CD4-positive, alpha-beta T cell treated with Interleukin-10 for 1 hour (primary cell): ENCODE data around the gene GSDME.

ENCODE experiments used
- DNase-seq: peaks from one replicate; pipeline ENCODE4 v3.0.0-alpha.2; 2020

GSDME gene

DNA sequence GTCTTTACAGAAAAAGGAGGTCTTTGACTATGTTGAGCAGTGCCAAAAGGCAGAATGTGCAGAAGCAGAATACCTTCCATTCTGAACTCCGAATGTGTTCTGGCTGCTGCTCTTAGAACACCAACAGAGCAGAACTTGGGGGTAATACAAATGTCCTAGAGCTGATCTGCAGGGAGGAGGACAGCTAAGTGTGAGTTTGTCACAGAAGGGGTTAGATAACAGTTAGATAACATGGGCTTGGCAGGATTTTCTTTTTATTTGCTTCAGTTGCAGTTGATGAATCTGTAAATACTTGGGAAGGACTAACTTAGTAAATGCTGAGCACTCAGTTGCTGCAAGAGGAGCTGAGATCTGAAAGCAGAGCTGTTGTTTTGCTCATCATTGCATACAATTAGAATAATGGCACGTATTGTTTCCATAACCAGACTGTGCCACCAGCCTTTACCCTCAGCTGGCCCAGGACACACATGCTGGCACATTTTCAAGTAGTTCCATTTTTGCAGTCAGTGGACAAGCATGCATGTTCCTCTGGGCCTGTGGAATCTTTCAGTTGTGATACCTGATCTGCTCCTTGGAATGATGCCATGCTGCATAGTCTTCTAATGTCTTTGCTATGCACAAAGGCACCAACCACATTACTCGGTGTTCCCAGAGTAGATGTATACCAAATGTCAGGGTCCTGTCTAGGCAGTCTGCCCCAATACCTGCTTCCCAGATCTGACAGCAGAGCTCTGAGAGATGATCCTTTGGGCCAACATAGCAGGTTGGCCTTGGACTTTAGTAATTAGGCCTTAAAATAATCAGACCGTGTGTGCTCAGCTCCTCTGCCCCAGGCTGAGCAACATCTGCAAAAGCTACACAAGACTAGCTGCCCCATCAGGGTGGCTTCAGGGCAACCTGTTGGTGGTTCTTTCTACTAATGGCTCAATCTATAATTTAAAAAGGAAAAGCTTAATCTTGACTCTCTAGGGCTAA, 55.7 kb downstream of the GSDME start:
- no peak for DNase-seq

DNA sequence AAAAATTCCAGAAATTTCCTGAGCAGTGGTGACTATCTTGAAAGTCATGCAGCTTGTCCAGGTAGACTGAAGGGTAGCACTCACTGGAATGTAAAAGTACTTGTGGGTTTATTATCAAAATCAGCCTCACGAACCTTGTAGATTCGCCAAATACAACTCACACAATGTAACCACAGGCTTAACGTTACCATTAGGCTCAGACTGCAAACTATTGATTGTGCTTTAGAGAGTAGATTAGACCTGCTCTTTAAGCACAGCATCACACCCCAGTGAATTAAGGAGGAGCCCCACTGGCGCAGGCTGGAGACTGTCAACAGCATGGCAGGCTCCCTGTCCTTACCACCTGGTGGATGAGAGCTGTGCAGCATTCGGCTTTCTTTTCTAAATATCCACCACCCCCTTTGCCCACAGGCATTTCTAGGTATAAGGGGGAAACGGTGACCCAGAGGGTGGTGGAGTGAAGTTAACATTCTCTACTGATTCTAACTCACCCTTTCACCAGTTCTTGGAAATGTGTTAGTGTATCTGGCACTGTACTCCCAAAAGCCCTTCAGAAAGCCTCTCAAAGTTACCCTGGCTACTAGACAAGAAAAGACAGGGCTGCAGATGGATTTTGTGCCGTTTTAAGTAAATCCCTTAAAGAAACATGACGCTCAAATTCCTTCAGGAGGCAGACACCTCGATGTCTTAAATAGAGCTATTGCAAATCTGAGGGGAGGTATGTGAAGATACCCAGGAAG, 56.6 kb downstream of the GSDME start:
- no peak for DNase-seq

DNA sequence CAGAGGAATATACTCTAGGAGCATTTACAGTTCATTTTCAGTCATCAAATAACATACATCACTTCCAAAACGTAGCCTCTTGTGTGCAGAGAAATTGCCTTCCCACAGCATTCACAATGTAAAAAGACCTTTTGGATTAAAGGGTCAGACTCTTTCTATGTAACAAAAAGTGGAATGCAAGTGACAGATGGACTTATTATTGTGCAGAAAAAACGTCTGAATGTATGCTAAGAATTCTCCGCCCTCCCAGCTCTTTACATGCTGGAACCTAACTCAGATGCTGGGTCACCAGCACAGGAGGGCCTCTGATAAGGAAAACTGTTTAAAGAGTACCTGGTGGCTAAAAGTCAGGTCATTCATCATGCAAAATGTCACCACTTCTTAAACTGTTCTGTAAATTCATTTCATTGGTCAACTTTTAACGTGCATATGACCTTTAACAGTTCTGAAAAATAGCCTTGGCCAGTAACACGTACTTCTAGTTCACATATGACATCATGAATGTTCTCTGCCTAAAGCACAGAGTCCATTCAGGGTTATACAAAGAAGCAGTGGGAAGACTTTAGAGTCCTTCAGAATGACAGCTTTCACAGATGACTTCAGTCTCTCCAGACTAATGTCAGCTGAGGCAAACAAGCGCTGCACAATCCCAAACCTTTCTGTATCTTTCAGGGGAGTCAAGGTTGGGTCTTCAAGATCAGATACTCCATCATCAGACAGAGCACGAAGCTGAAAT, 58.6 kb downstream of the GSDME start:
- DNase-seq = no peak

DNA sequence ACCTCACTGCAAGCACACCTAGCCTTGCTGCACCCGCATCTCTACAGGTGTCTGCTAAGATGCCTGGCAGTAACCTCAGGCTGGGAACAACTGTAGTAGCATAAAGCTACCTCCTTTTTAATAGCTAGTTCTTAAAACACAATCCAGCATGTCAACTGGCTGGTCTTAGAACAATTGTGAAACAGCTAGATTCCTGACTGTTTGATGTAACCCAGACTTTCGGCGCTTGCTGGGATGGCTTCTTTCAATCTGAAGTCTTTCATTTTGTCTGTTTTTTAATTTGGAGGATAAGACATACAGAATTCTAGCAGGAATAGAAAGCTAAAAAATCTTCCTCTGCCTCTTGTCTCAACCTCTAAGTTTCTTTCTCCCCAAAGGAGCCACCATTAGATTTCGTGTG, 59.8 kb downstream of the GSDME start:
- no peak for DNase-seq

DNA sequence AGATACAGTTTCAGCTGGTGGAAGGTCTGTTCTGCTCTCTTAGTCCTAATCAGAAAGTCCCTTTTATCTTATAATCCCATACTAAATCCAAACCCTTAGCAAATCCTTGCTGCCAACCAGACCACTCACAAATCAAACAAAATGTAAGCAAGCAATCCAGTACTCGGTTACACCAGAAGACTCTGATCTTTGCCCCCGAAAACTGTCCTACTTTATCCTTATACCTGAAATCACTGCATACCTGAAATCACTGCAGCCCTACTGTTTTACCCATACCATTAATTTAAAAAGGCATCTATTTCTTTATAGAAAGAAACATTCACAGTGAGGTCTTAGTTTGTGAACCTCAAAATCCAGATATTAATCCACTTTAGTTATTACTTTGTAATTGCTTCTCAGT, 64.7 kb downstream of the GSDME start:
- DNase-seq = no peak

DNA sequence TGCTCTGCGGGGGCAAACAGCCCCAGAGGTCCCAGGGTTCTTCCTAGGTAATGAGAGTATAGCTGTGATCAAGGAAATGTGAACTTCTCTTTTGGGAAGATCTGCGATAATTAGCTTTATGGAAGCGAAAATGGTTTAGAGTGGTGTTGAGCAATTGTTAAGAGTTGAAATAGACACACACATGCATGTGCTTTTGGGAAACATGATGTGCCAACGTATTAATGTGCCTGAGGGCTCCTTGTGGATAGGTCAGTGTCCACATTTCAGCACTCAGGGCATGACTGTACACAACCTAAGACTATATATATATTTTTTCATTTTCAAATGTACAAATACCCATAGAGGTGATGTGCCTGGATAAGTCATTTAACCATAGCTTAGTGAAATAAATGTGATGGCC, 67.0 kb downstream of the GSDME start:
- DNase-seq = no peak

DNA sequence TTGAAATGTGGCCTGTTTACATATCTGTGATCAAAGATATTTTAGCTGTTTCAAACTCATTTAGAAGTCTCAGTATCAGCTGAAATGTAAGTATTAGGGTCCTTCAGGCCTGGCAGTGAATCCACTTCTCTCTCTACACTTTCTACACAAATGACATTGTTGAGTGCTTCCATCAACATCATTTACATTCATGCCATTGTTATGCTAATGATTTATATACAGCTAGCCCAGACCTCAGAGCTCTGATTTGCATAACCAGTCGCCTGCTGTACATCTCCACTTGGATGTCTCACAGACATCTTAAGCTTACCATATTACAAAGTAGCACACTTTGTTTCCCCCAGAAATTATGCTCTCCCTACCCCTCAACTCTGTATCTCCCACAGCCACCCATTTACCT, 71.6 kb downstream of the GSDME start:
- no peak for DNase-seq

DNA sequence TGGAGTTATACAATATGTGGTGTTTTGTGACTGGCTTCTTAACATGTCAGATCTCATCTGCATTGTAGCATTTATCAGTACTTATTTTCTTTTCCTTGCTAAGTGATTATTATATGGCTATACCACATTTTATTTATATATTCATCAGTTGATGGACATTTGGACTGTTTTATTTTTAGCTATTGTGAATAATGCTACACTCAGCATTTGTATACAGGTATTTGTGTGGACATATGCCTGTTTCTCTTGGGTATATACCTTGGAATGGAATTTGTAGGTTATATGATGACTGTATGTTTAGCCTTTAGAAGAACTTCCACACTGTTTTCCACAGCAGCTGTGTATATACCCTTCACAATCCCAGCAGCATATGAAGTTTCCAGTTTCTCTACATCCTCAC, 86.5 kb downstream of the GSDME start:
- no peak for DNase-seq

DNA sequence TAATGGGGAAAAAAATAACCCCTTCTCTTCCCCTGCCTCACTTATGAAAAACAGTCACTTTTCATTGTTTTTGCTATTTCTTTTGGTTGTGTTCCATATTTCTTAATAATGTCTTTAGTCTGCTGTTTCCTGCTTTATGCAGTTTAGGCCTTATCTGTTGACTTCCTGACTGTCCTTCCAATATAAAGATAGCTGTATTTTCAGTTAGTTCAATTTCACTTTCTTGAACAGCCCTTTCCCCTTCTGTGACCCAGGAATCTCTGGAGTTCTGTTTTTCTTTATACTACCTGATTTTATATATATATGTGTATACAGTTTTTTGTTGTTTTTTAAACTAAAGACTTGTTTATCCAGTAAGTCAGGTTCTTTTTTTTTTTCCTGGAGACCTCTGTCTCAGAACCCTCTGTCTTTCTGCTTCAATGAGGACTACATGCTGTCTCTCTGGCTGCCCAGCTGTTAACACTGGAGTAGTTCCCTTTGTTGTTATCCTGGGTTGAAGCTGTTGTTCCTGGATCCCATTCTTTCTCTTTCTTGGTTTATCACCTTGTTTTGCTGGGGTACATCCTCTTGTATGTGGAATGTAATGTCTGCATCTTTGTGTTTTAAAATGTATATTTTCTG, 87.2 kb downstream of the GSDME start:
- DNase-seq = no peak

DNA sequence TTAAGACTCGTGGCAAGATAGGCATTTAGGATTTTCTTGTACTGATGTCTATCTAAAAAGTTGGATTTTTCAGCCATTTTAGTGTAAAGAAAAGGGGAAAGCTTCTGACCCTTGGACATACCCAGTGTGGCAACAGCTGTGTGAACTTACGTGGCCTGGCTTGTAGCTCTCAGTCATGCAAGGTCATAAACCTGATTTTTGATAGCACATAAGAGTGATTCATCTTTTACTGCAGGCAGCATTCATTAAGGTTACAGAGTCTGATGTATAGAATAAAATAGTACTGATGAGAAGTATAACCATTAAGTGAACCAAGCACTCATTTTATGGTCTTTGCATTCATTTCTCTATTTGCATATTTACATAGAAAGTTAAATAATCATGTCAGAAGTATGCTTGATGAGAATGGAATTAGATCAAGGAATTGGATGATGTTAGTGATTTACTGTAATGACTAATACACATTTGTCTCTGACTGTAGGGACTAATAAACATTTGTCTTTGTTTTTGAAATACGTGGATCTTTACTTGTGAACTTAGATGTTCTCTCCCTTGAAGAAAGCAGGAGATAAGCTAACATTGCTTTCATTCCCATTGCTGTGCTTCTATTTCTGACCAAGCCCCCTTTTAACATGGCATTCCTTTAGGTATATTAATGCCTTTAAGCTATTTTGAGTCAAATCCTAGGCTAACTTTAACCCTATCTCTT, 88.2 kb downstream of the GSDME start:
- DNase-seq = no peak

DNA sequence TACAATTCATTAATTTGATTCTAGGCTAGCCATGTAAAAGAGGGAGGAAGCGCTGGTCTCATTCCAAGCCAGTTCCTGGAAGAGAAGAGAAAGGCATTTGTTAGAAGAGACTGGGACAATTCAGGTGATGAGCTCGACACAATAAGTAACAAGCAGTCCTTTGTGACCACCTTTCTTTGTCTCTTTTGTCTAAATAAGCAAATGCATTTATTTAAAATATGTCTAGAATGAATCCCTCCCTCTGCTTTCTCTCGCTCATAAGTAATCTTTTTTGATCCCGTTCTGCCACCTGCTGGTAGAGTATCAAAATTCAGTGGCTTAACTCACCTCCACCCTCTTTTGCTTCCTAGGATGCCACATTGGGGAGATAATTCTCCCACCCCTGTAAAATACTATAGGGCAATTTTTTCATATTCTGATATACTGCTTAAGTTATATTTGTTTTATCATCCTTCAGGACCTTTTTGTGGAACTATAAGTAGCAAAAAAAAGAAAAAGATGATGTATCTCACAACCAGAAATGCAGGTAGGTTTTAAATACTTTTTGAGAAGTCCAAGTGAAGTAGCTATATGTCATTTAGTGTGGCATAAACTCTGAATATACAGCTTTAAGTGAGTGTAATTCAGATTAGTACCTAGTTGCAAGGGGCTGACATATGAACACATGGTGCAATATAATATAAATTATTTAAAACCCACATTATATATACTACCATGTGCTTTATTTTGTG, 91.5 kb downstream of the GSDME start:
- peak; percentile 60 for DNase-seq

DNA sequence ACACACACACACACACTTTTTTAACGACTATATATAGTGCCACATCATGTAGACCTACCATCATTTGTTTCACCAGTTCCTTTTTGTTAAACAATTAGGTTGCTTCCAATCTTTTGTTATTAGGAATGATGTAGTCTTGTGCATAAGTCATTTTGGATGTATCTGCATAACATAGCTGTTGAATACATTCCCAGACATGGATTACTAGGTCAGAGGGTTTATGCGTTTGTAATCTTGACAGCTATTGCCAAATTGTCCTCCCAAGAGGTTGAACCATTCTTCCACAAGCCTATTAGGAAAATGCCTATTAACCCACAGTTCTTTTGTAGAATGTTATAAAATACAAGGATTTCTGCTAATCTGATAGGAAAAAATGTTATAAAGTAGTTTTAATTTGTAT, 96.7 kb downstream of the GSDME start:
- no peak for DNase-seq

DNA sequence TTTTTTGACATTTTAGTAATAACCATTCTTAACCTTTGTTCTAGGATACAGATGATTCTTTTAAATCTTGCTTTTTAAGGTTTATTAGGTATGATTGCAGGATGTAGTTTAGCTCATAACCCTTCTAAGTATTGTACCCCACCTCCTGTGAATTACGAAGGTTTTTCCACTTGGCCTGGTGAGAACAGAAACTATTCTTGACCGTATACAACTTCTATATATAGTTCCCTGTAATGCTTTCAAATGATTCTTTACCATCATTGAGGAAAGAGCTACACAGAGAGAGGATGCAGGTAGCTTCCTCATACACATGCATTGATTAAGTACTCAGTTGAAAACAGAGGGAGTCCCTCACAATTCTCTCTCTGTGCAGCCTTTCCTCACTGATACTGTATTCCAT, 97.8 kb downstream of the GSDME start:
- DNase-seq = no peak

DNA sequence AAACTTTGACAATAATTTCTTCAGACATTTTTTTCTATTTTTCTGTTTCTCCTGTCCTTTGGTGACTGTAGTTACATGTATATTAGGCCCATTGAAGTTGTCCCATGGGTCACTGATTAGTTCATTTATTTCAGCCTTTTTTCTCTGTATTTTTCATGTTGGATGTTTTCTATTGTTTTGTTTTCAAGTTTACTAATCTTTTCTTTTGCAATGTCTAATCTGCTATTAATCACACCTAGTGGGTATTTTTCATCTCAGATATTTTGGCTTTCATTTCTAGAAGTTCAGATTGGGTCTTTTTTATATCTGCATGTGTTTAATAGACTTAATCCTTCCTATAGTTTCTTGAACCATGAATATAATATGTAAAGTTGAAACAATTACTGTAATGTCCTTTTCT, 99.3 kb downstream of the GSDME start:
- DNase-seq = no peak

DNA sequence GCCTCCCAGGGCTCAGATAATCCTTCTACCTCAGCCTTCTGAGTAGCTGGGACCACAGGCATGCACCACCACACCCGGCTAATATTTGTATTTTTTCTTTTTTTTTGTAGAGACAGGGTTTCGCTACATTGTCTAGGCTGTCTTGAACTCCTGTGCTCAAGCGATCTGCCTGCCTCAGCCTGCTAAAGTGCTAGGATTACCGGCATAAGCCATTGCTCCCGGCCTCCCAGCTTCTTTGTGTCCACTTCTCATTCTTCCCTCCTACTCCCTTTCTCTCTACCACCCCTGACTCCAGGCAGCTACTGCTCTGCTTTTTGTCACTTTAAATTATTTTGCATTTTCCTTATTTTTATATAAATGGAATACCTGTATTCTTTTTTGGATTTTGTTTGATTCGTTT, 100.7 kb downstream of the GSDME start:
- DNase-seq = no peak

DNA sequence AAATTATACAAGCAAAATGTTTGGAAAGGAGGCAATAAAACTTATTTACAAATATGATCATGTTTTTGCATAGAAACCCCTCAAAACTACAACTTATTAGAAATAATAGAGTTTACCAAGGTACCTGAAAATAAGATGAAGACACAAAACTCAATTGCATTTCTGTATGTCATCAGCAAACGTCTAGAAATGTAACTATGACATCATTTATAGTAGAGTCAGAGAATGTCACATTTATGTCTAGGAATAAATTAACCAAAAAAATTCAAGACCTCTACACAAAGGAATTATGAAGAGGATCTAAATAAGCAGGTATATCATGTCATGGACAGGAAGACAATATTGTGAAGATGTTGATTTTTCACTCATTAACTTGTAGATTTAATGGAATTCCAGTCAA, 103.0 kb downstream of the GSDME start:
- no peak for DNase-seq

DNA sequence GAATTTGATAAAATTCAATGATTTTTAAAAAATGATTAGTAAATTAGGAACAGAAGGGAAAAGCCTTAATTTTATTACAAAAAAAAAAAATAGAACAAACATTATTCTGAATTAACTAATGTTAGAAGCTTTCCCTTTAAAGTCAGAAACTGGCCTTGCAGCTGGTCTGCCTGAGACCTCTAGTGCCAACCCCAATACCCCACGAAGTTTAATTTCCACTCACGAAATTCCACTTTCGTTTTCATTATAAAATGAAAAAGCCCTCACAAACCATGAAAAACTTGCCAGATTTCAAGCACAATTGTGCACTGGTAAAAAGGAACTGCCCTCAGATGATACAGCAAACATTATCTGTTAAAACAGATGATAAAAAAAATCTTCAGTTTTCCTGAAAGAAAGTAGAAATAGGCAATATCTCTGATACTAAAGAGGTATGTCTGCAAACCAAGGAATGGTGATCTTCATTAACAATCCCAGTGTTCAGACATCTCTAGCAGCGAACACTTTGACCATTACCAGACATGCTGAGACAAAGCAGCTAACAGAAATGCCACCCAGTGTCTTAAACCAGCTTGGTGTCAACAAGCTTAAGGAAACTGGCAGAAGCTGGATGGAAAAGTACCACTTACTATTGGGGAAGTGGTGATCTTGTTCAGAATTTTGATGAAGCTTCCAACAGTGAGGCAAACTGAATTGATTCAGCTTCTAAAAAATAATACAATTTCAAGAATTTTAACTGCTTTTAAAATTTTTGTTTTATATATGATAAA, 103.8 kb downstream of the GSDME start:
- DNase-seq = no peak

DNA sequence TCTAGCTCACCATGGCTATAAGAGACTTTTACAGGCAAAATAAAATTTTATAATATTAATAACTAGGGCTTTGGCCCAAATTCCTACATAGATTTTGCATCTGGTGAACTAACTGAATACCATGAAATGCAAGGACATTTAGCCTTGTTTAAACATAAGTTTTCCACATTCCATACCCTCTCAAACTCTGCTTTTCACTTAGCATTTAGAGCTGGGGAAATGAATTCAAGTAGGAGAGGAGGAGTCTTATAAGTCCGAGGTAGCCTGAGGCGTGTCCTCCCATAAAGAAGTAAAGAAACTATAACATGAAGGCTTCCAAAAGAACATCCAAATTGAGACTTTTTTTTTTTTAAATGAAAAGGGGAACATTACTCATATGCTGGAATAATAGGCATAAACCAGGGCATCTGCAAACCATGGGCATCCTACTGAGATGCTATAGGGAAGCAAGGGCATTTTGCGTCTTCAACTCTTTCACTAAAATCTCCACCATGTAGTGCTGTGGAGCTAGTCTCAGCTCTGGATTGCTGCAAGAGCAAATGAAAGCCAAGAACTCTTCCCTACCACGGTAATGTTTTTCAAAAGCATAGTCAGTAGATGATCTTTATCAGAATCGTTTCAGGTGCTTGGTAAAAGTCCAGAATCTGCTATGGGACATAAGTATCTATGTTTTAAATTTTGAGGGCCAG, 104.9 kb downstream of the GSDME start:
- DNase-seq = no peak
